UCSD-AML1 (cell line): ENCODE data around the gene SLX9.
A peak's percentile ranks its signal among the peaks of the same experiment; 100 is the strongest.
"Not testable (repeated sequence)": the region's sequence is repeated elsewhere in the genome, so short reads cannot be mapped to it uniquely, and the experiment has no call there.

Experiments used
- DNase-seq: peaks from one replicate; lab custom pipeline; 2025; ENCODE audit not compliant: unreplicated experiment; lab: John Stamatoyannopoulos, UW

The SLX9 gene

GRCh38 chr21:44975720-44976555 lies 36.1 kb downstream of the SLX9 start:
- DNase-seq, result no peak

DNA sequence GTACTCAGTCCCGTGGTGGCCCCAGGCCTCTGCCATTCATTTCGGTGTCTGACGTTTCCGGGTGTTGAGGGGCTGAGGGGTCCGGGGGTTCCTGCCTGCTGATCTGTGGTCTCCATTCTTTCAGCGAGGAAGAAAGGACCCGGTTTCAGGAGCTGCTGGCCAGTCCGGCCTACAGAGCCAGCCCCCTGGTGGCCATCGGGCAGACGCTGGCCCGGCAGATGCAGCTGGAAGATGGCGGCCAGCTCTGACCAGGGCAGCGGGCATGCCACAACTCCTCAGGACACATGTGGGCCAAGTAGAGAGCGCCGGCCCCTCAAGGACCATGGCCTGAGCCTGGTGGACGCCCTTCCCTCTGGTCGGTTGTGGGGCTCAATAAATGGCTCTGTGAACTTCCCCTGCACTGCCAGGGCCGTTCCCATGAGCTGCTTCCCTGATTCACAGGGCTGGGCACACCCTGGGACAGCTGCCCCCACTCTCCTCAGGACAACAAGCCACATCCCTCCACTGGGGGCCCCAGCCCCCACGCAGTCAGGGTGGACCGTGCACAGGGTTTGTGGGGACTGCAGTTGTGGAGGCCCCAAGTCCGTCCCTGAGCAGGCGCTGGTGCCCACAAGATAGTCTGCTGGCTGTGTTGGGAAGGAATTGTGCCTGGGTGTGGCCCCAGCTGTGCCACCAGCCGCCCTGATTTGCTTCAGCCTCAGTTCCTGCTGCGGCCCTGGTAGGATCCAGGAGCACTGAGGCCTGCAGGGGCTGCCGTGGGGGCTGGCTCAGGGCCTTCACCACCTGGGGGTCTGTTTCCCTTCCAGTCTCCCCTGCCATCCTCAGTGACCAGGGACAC lies 36.9 kb downstream of the SLX9 start:
- DNase-seq, result not testable (repeated sequence)

- no peak for DNase-seq
Observed at GRCh38 chr21:44977616-44978340, 37.9 kb downstream of the SLX9 start.

- DNase-seq, result no peak
Observed at GRCh38 chr21:44979687-44980561, 40.1 kb downstream of the SLX9 start.

DNA sequence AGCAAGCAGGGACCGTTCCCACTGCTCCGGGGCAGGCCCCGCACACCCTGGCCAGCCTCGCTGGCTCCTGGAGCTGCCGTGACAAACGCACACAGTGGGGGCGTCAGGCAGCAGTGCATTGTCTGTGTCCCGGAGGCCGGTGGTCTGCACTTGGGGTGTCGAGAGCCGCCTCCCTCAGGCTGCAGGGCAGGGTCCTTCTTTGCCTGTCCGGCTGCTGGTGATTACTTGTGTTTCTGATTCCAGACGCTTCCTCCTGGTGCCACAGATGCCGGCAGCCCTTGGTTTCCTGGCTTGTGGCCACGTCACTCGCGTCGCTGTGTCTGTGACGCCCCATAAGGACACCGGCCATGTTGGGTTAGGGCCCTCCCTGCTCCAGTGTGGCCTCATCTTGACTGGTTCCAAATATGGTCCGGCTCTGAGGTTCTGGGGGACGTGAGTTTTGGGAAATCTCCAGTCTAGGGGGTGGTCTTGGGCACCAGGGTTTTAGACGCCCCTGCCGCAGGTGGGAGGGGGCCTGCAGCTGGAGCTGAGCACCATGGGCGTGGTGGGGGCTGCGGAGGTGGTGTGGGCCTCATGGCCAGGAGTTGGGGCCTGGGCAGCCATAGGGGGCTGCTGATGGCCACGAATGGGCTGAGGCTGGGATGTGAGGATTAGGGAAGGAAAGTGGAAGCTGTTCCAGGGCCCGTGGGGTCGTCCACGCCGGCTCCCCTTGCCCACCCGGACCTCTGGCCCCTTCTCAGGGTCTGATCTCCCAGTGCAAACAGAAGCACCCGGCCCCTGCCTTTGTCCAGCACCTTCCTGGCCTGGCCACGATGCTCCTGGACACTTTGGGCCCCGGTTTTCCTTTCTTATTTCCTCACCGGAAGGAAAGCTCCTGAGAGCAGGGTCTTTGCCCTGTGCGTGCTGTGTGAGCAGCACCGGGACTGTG lies 41.0 kb downstream of the SLX9 start:
- DNase-seq, result peak; percentile 46

- no peak for DNase-seq
Observed at GRCh38 chr21:44982558-44983250, 42.9 kb downstream of the SLX9 start.

DNA sequence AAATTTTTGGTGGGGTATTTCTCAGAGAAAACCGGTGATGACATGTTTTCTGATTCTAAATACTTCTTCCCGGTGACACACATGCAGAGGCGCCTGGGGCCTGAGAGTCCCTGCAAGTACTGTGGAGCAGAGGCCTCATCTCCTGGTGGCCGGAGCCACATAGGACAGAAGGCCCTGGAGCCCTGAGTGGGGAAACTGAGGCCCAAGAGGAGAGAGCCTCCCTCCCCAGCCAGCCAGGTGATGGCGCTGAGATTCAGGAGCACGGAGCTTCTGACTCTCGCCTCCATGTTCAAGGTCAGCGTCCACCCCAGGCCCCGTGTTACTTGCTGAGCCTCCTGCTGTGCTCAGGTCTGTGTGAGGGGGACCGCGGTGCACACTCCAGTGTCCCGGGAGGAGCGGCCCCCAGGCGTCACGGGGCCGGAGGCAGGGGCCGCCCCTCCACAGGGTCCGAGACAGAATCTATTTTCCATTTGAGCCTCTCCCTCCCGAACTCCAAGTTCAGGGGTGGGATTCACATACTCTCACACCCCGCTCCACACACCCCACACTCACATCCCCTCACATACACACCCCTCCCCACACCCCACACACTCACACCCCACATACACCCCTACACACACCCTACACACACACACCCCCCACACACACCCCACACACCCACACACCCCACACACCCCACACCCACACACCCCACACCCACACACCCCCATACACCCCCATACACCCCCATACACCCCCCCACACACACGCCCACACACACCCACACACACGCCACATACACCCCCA lies 43.8 kb downstream of the SLX9 start:
- no peak for DNase-seq

GRCh38 chr21:44984428-44984791 lies 44.6 kb downstream of the SLX9 start:
- no peak for DNase-seq

GRCh38 chr21:44984792-44985440 lies 45.1 kb downstream of the SLX9 start:
- no peak for DNase-seq

DNA sequence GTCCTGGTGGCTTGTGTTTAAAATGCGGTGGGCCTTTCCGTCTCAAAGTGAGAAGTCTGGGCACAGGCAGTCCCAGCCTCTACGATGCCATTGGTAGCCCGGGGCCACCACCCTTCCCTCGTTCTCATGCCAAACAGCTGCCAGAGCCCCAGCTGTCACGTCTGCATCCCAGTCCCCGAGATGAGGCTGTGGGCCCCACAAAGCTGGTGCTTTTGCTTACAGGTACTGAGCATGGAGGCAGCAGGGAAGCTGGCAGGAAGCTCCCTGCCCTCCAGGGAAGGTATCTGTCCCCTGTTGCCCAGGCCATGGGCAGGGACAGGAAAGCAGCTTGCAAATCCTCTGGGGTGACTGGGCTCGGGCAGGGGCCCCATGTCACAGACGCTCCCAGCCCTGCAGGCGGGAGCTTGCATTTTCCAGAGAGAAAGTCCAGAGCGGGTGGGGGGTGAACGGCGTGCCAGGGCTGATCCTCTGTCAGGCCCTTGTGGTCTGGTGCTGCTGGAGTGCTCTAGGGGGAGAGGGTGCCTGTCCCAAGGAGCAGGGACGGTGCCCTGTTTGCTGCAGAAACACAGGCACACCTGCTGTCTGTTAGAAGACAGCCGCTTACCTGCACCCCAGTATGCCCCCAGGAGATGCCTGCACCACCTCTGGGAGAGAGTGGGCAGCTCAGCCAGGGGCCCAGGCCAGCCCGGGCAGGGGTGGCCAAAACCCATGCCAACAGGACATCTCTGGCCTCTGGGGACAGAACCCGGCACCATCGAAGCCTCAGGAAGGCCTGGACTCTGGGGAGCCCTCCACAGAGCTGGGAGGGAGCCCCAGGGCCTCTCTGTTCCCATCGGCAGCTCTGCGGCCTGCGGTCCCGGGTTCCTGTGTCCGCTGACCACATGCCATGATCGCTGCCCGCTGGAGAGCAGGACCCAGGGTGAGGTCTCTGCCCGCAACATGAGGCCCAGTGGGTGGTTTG lies 45.9 kb downstream of the SLX9 start:
- DNase-seq, result no peak

DNA sequence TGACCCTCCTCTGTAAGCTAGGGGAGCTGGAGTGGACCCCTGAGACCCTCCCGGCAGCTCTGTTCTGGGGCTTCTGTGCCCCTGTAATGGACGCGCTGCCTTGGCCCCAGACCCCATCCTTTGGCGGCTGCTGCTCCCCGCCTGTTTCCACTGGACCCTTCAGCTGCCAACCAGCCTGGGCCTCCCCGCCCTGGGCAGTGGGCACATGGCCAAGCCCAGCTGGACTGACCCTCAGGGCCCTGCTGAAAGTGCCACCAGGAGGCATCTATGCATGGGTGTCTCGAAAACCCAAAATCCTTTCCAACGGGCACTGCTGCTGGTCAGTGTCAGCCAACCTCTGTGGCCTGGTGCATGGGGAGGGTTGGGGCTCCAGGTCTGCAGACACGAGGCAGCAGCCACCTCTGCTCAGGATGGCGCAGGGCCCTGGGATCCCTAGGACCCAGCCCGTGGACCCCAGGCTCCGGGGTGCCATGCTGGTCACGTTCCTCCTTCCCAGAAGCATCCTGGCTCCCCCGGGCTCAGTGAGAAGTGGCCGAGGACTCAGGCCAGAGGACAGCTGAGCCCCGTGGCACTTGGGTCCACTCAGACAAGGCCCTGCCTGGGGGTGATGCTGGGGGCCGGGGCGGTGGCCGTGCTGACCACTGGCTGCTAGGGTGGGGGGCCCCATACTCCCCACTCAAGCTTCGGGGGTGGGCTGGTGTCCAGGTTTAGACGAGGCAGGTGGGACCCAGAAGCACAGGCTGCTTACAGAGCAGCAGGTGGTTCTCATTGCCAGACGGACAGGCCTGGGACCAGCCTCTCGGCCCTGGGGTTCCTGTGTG lies 46.9 kb downstream of the SLX9 start:
- no peak for DNase-seq

GRCh38 chr21:44987301-44987885 lies 47.6 kb downstream of the SLX9 start:
- DNase-seq, result no peak

- DNase-seq, result no peak
Observed at GRCh38 chr21:44987886-44988606, 48.2 kb downstream of the SLX9 start.
